Bronchial epithelial cell (primary cell): ENCODE measurements around the gene ZNF502. TPM values are rescaled to one million over a fixed set of nuclear protein-coding genes. Genes with fewer than 3 reads are reported as not detected.

Experiments used
- DNase-seq: peaks from one replicate; pipeline ENCODE4 v3.0.0-alpha.2; 2010; ENCODE audit warnings: low read depth
- FAIRE-seq: peaks from 2 replicates; lab custom pipeline; 2011; peaks lifted over from hg19 to GRCh38; lab: Jason Lieb, UNC
- H3K27me3 ChIP-seq: 2 replicates; pipeline ENCODE4 v1.5.1; 2011; ENCODE audit warnings: low read length; ENCODE audit not compliant: control insufficient read depth, insufficient read depth
- H3K36me3 ChIP-seq: 2 replicates; pipeline ENCODE4 v1.5.1; 2011; ENCODE audit warnings: low read length; ENCODE audit not compliant: control insufficient read depth, insufficient read depth
- H3K4me3 ChIP-seq: 2 replicates; pipeline ENCODE4 v1.5.1; 2011; ENCODE audit warnings: mild to moderate bottlenecking, low read depth, low read length, control low read depth
- total RNA-seq: library from RNA; depleted of rRNA; stranded (reverse); fragments of >200 nt; gene quantifications from 2 replicates; pipeline ENCODE4 v1.2.1, GENCODE V29; 2014
- TF ChIP-seq, protein P1 (sequence below): IDR thresholded peaks from 2 replicates; pipeline ENCODE4 v1.5.1; 2011; ENCODE audit warnings: mild to moderate bottlenecking, moderate library complexity, low read length, control low read depth, inconsistent platforms; ENCODE audit not compliant: insufficient read depth, severe bottlenecking

ZNF502 gene
- total RNA-seq, 1 donor from 2014 or later = 5.8 TPM

DNA sequence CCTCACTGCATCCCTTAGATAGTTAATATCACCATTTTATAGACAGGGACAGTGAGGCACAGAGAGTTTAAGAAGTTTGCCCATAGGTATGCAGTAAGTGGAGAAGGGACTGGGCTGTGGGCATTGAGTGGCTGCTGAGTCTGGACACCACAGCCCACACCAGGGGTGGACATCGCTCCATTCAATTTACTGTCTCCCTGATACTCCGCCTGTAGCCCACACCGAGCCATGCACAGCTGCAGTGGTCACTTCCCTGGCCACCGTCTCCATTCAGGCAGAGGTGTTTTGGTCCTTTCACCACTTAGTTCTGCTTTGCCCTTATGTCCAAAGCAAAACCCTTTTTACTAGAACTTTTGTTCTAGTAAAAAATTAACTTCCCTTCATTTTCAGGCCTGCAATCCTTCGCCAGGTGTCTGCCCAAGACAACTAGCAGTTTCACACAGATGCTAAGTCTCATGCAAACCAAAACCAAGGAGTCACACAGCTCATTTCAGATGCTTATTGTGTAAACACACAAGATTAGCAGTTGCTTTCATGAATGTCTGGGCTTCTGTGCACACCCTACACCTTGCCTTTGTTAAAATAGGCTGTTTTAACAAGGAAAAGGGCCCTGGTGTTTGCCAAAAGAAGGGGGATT, 33.9 kb upstream of the ZNF502 start:
- DNase-seq (no peak), FAIRE-seq (no peak)
- H3K36me3 ChIP-seq = no peaks in the 10 kb centered on the region
- no peak overlapping the region for H3K4me3 ChIP-seq
- TF ChIP-seq, protein P1, sequence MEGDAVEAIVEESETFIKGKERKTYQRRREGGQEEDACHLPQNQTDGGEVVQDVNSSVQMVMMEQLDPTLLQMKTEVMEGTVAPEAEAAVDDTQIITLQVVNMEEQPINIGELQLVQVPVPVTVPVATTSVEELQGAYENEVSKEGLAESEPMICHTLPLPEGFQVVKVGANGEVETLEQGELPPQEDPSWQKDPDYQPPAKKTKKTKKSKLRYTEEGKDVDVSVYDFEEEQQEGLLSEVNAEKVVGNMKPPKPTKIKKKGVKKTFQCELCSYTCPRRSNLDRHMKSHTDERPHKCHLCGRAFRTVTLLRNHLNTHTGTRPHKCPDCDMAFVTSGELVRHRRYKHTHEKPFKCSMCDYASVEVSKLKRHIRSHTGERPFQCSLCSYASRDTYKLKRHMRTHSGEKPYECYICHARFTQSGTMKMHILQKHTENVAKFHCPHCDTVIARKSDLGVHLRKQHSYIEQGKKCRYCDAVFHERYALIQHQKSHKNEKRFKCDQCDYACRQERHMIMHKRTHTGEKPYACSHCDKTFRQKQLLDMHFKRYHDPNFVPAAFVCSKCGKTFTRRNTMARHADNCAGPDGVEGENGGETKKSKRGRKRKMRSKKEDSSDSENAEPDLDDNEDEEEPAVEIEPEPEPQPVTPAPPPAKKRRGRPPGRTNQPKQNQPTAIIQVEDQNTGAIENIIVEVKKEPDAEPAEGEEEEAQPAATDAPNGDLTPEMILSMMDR = no peak
- no peaks in the 10 kb centered on the region for H3K27me3 ChIP-seq

GRCh38 chr3:44680921-44681455, 31.5 kb upstream of the ZNF502 start:
- no peaks in the 10 kb centered on the region for H3K36me3 ChIP-seq
- peak; percentile 90 for FAIRE-seq
- H3K4me3 ChIP-seq = no peak overlapping the region
- TF ChIP-seq, protein P1 = no peak
- no peak for DNase-seq
- H3K27me3 ChIP-seq = no peaks in the 10 kb centered on the region

- FAIRE-seq = no peak
- H3K36me3 ChIP-seq = no peaks in the 10 kb centered on the region
- no peaks in the 10 kb centered on the region for H3K27me3 ChIP-seq
- H3K4me3 ChIP-seq = no peak overlapping the region
- no peak for DNase-seq
- TF ChIP-seq, protein P1 = no peak
Observed at GRCh38 chr3:44682182-44682896, 30.1 kb upstream of the ZNF502 start.

DNA sequence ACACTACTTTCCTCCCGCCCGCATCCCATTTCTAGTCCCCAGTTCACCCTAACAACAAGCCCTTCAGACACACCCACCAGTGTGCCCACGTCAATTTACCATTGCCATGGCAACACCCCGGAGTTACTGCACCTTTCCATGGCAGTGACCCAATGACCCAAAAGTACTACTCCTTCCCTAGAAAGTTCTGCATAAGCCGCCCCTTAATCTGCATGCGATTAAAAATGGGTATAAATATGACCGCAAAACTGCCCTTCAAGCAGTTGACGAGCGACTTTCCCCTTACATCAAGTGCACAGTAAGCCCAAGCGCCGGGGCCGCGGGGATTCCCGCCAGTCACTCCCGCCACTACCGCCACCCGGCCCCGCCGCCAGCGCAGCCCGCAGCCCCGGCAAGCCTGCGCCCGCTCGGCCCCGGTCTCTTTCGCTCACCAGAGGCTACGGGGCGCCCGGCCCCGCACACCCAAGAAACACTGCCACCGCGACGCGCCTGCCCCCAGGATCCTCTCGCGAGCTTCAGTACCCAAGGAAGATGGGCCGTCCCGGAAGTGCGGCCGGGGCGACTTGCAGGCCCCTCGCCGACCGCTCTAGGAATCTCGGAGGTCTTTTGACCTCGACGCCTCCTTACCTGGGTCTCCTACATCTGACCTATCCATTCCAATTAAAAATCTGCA, 27.2 kb upstream of the ZNF502 start:
- DNase-seq = peak; percentile 63

GRCh38 chr3:44687898-44688297, 24.6 kb upstream of the ZNF502 start:
- DNase-seq (peak; percentile 8), FAIRE-seq (no peak)
- TF ChIP-seq, protein P1 = no peak
- no peaks in the 10 kb centered on the region for H3K27me3 ChIP-seq
- no peaks in the 10 kb centered on the region for H3K36me3 ChIP-seq
- H3K4me3 ChIP-seq = no peak overlapping the region

More for the DNA sequence above, 27.2 kb upstream of the ZNF502 start:
- TF ChIP-seq, protein P1 = no peak
- Histone ChIP-seq H3K36me3 (no peaks in the 10 kb centered on the region), H3K27me3 (no peaks in the 10 kb centered on the region), H3K4me3 (peak overlapping the region; percentile 51)
- no peak for FAIRE-seq
